ENCODE measurements around the gene SELENOW.
"Not testable (repeated sequence)": the region's sequence is repeated elsewhere in the genome, so short reads cannot be mapped to it uniquely, and the experiment has no call there.

Gene SELENOW

GRCh38 chr19:47805313-47805712 lies 26.8 kb downstream of the SELENOW start:
- TF ChIP-seq, protein P1, sequence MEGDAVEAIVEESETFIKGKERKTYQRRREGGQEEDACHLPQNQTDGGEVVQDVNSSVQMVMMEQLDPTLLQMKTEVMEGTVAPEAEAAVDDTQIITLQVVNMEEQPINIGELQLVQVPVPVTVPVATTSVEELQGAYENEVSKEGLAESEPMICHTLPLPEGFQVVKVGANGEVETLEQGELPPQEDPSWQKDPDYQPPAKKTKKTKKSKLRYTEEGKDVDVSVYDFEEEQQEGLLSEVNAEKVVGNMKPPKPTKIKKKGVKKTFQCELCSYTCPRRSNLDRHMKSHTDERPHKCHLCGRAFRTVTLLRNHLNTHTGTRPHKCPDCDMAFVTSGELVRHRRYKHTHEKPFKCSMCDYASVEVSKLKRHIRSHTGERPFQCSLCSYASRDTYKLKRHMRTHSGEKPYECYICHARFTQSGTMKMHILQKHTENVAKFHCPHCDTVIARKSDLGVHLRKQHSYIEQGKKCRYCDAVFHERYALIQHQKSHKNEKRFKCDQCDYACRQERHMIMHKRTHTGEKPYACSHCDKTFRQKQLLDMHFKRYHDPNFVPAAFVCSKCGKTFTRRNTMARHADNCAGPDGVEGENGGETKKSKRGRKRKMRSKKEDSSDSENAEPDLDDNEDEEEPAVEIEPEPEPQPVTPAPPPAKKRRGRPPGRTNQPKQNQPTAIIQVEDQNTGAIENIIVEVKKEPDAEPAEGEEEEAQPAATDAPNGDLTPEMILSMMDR (IDR thresholded peaks at IDR 0.05; ENCODE audit: low read depth, low read length) = no peak
- no peak for DNase-seq (ENCODE audit: extremely low read depth, low read depth)

DNA sequence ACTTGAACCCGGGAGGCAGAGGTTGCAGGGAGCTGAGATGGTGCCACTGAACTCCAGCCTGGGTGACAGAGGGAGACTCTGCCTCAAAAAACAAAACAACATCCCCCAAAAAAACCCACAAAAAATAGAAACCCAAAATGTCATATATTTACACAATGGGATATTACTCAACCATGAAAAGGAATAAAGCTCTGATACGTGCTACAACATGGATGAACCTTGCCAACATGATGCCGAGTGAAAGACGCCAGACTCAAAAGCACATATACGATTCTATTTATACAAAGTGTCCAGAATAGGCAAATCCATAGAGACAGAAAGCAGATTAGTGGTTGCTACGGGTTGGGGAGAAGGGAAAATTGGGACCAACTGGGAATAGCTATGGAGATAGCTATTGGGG lies 27.9 kb downstream of the SELENOW start:
- DNase-seq (ENCODE audit: extremely low read depth, low read depth) = no peak
- TF ChIP-seq, protein P1 (IDR thresholded peaks at IDR 0.05; ENCODE audit: low read depth, low read length) = no peak

GRCh38 chr19:47813304-47813994 lies 34.9 kb downstream of the SELENOW start:
- peak; percentile 4 for DNase-seq (ENCODE audit: extremely low read depth, low read depth)
- TF ChIP-seq, protein P1 (IDR thresholded peaks at IDR 0.05; ENCODE audit: low read depth, low read length) = peak; percentile 57

GRCh38 chr19:47813995-47814328 lies 35.5 kb downstream of the SELENOW start:
- DNase-seq (ENCODE audit: extremely low read depth, low read depth) = no peak
- TF ChIP-seq, protein P1 (IDR thresholded peaks at IDR 0.05; ENCODE audit: low read depth, low read length) = no peak

DNA sequence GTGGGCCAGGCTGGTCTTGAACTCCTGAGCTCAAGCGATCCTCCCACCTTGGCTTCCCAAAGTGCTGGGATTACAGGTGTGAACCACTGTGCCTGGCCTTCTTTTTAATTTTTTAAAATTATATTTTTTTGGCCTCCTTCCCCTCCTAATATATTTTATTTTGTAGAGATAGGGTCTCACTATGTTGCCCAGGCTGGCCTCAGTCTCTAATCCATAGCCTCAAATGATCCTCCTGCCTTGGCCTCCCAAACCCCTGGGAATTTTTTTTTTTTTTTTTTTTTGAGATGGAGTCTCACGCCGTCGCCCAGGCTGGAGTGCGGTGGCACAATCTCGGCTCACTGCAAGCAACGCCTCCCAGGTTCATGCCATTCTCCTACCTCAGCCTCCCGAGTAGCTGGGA lies 37.8 kb downstream of the SELENOW start:
- DNase-seq (ENCODE audit: extremely low read depth, low read depth) = not testable (repeated sequence)

- DNase-seq (ENCODE audit: extremely low read depth, low read depth) = not testable (repeated sequence)
Observed at GRCh38 chr19:47818221-47818620, 39.7 kb downstream of the SELENOW start.

DNA sequence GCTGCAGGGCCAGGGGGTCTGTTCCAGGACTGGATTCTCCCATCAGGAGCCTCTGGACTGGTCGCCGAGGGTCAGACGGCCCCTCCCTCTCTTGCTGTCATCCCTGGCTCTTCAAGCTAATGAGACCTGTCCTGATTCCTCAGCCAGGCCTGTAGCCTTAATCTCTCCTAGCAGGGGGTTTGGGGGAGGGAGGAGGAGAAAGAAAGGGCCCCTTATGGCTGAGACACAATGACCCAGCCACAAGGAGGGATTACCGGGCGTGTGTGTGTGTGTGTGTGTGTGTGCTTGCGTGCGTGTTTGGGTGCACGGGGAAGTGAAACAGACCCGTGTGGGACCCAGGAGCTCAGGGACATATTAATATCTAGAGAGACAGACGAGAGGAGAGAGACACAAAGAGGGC lies 41.4 kb downstream of the SELENOW start:
- DNase-seq (ENCODE audit: extremely low read depth, low read depth) = no peak
- TF ChIP-seq, protein P1 (IDR thresholded peaks at IDR 0.05; ENCODE audit: low read depth, low read length) = no peak

DNA sequence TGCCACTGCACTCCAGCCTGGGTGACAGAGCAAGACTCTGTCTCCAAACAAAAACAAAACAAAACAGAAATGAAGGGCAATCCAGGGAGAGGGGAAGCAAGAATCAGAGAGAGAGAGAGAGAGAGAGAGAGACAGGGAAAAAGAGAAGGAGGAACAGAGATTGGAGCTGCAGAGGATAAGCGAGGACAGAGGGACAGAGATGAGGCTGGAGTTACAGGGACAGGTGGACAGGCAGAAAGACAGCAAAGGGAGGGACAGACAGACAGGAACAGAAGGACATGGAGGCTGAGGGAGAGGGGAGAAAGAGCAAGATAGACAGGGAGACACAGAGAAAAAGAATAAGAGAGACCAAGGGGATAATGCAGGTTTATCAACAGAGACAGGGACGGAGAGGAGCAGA lies 41.9 kb downstream of the SELENOW start:
- TF ChIP-seq, protein P1 (IDR thresholded peaks at IDR 0.05; ENCODE audit: low read depth, low read length) = no peak
- no peak for DNase-seq (ENCODE audit: extremely low read depth, low read depth)
